ACC112 (cell line): ENCODE results near the gene GORASP2.

Experiments
- H2AFZ ChIP-seq: fragments of 200-600 bp; sonication (generic); one replicate; pipeline ENCODE4 v1.6.0; 2017; ENCODE audit warnings: antibody characterized with exemption, low read length; ENCODE audit not compliant: unreplicated experiment
- H3K27ac ChIP-seq: fragments of 200-600 bp; sonication (generic); 2 replicates; pipeline ENCODE4 v1.5.1; 2014; ENCODE audit warnings: low read depth, mild to moderate bottlenecking, antibody characterized with exemption, low read length, moderate library complexity
- H3K27me3 ChIP-seq: fragments of 200-600 bp; sonication (generic); 2 replicates; pipeline ENCODE4 v1.6.1; 2014; ENCODE audit warnings: mild to moderate bottlenecking, antibody characterized with exemption, low read length, moderate library complexity, mixed read lengths; ENCODE audit not compliant: insufficient read depth
- H3K36me3 ChIP-seq: fragments of 200-600 bp; sonication (generic); 2 replicates; pipeline ENCODE4 v1.6.1; 2016; ENCODE audit warnings: mild to moderate bottlenecking, antibody characterized with exemption, low read length, moderate library complexity, mixed read lengths; ENCODE audit not compliant: insufficient read depth
- H3K4me1 ChIP-seq: fragments of 200-600 bp; sonication (generic); one replicate; pipeline ENCODE4 v1.6.1; 2016; ENCODE audit warnings: low read length, mixed read lengths; ENCODE audit not compliant: insufficient read depth, unreplicated experiment, control insufficient read depth
- H3K4me3 ChIP-seq: fragments of 200-600 bp; sonication (generic); 2 replicates; pipeline ENCODE4 v1.5.1; 2014; ENCODE audit warnings: mild to moderate bottlenecking, low read depth, low read length
- H3K79me2 ChIP-seq: fragments of 200-600 bp; sonication (generic); one replicate; pipeline ENCODE4 v1.6.0; 2016; ENCODE audit warnings: low read length; ENCODE audit not compliant: control insufficient read depth, unreplicated experiment, insufficient read depth

The GORASP2 gene

DNA sequence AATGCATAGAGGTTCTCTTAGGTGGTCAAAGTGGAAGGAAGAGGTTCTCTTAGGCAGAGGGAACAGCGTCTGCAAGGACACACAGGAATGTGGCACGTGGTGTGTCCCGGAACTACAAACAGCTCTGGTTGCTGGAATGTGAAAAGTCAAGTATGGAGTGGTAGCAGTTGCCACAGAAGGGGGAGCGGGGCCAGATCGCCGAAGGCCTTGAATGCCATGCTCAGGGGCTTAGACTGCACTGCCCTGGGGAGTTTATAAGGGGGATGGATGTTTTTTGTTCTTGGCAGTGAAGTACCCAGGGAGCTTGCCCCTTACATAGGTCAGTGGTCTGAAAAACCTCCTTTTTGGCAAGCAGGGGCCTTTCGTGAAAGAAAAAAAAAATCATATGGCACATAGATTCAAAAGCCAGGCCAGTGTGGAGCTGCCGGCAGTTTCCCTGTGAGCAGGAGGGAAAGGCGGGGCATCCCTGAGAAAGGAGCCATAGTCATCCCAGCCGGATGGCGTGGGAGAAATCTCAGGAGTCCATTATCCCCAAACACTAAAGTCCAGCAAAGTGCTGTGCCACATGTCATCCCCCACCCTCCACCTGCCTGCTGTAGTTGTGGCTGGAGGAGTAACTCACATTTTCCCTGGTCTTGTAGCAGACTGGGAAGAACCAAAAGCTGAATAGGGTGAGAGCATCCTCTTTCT, 45.4 kb downstream of the GORASP2 start:
- Histone ChIP-seq H3K4me1 (no peaks in the 10 kb centered on the region), H3K36me3 (no peaks in the 10 kb centered on the region), H2AFZ (peak overlapping the region; percentile 98), H3K27me3 (no peaks in the 10 kb centered on the region), H3K79me2 (no peaks in the 10 kb centered on the region), H3K27ac (no peak overlapping the region), H3K4me3 (peak overlapping the region; percentile 95)

DNA sequence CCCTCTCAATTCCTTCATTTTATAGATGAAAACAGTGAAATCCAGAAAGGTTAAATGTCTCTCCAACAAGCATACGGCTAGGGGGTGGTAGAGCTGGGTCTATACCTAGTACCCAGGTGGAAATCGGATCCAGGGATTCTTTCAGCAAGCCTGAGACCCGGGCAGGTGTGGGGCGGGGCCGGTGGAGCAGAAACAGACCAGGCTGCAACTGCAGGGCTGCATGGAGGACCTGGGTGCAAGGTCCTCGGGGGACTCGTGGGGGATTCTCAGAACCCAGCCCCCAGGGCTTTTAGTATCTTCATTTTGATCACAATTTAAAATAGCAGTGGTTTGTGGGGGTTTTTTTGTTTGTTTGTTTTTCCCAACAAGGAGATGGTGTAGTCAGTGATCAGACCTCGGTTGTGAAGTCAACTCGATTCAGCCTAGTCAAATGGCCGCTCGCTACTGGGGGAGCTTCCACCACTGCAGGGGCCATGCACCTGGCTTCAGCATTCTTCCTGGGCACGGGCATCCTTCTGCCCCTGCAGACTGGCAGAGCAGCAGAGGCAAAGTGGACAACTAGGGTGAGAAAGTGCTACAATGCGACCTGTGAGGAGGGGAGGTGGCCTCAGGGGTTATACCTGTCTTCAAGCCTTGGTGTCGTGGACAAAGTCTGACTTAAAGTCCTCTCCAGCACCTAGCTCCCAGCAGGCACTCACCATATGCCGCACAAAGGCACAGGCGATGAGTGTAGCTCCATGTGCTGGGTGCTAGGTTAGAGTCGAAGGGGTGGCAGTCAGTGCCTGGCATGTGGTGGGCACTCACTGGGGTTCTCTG, 46.3 kb downstream of the GORASP2 start:
- no peak overlapping the region for H2AFZ ChIP-seq
- H3K36me3 ChIP-seq, result no peaks in the 10 kb centered on the region
- H3K27me3 ChIP-seq, result no peaks in the 10 kb centered on the region
- no peaks in the 10 kb centered on the region for H3K79me2 ChIP-seq
- no peak overlapping the region for H3K4me3 ChIP-seq
- H3K27ac ChIP-seq, result no peak overlapping the region
- no peaks in the 10 kb centered on the region for H3K4me1 ChIP-seq

DNA sequence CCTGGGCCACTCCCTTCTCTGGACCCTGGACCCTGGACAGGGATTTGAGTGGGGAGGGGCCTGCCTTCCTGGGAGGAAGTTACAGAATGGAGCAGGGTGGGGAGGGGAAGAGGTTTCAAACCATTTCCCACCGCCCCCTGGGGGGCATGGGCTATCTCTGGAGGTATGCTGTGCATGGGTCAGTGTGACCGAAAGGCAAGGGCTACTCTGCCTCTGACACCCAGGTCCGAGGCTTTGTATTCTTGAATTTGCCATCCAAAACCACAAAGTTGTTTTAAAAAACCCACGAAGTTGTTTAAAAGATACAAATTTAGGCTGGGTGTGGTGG, 46.9 kb downstream of the GORASP2 start:
- H3K27ac ChIP-seq, result no peak overlapping the region
- H3K79me2 ChIP-seq, result no peaks in the 10 kb centered on the region

DNA sequence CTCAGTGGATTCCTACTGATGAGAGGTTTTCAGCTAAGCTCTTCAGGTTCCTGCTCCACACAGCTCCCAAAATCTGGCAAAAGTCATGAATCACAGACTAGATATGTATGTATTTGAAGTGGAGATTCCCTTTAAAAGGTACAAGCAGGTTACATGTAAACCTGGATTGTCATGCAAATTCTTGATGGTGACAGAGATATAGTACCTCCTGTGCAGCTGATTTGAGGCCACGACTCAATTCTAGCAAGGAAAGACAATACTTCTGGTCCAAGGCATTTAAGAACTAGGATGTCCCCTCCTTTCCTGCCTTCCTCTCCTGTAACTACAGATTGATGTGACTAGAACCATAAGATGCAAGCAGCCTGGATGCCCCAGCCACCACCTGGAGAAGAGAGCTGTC, 55.0 kb downstream of the GORASP2 start:
- H3K27me3 ChIP-seq, result no peaks in the 10 kb centered on the region
- no peaks in the 10 kb centered on the region for H3K4me1 ChIP-seq
- H3K27ac ChIP-seq, result no peak overlapping the region
- H3K4me3 ChIP-seq, result no peak overlapping the region
- H2AFZ ChIP-seq, result no peak overlapping the region
- H3K79me2 ChIP-seq, result no peaks in the 10 kb centered on the region
- H3K36me3 ChIP-seq, result no peaks in the 10 kb centered on the region

More for the DNA sequence above, 46.9 kb downstream of the GORASP2 start:
- Histone ChIP-seq H3K4me3 (no peak overlapping the region), H3K36me3 (no peaks in the 10 kb centered on the region), H3K27me3 (no peaks in the 10 kb centered on the region), H2AFZ (no peak overlapping the region), H3K4me1 (no peaks in the 10 kb centered on the region)

DNA sequence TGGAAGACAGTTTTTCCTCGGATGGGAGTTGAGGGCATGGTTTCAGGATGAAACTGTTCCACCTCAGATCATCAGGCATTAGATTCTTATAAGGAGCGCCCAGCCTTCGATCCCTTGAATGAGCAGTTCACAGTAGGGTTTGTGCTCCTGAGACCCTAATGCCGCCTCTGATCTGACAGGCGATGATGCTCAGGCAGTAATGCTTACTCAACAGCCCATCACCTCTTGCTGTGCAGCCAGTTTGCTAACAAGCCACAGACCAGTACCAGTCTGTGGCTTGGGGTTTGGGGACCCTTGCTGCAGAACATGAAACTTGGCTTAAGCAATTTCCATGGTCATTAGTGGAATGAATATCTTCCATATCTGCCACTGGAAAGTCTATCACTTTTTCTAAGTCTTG, 56.4 kb downstream of the GORASP2 start:
- Histone ChIP-seq H2AFZ (no peak overlapping the region), H3K27me3 (no peaks in the 10 kb centered on the region), H3K4me1 (no peaks in the 10 kb centered on the region), H3K36me3 (no peaks in the 10 kb centered on the region), H3K27ac (no peak overlapping the region), H3K79me2 (no peaks in the 10 kb centered on the region), H3K4me3 (no peak overlapping the region)

DNA sequence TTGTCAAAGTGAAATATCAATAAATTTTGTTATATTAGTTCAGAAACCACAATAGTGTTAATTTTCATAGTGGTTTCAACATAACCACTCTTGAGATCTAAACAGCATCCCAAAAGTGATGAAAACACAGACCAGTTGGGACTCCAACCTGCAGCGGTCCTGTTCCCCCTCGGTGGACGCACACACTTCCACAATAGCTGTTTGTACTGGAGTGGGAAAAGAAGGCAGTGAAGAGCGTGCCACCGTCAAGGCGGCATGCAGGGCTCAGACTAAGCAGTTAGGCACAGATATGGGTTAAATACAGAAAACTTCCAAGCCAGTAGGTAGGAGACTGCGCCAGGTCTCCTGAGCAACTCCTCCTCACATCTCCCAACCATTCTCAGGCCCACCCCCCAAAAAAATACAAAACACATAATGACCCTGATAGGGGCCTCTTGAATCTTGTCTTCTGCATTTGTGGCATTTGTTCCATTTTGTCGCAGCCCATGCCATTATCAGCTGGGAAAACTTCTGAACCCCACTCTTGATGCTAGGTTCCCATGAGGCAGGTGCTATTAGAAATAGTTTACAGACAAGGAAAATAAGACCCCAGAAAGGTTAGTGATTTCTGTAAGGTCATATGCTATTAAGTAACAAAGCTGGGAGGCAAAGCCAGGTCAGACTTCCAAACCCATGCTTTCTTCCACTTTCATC, 57.7 kb downstream of the GORASP2 start:
- no peaks in the 10 kb centered on the region for H3K36me3 ChIP-seq
- no peaks in the 10 kb centered on the region for H3K79me2 ChIP-seq
- H3K4me3 ChIP-seq, result no peak overlapping the region
- no peaks in the 10 kb centered on the region for H3K27me3 ChIP-seq
- H2AFZ ChIP-seq, result no peak overlapping the region
- H3K4me1 ChIP-seq, result no peaks in the 10 kb centered on the region
- H3K27ac ChIP-seq, result no peak overlapping the region

DNA sequence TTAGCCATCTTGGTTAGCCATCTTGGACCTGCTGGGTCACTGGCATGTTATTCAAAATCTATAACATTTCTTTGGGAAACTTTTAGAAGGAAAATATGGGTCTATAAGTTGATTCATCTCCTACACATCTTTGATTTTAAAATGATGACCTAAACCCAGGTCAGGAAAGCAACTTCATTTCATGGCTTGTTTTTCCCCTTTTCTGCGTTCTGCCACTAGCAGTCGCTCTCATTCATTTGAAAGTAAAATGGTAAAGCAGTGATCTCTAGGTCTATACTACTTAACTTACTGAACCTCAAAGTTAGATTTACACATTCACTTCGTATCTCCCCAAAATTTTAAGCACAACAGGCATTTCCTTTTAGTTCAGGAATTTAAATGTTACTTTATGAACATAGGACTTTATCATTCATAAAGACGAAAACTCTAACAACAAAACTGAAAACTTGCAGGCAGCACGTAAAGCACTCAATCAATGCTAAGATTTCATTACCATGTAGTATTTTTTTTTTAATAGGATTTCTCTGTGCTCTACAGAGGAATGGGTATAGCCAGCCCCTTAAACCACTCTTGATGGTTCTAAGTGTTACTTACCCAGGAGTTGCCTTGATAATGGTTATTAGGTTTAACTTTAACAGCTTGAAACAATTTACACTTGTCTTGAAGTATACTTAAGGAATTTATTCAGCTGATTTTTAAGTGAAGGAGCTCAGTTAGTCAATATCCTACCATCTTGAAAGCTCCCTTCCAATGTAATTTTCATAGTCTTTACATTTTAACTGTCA, 62.5 kb downstream of the GORASP2 start:
- no peak overlapping the region for H3K27ac ChIP-seq
- no peaks in the 10 kb centered on the region for H3K4me1 ChIP-seq
- H3K79me2 ChIP-seq, result no peaks in the 10 kb centered on the region
- no peak overlapping the region for H2AFZ ChIP-seq
- no peak overlapping the region for H3K4me3 ChIP-seq
- peaks cover 16% of the 10 kb centered on the region for H3K36me3 ChIP-seq
- H3K27me3 ChIP-seq, result no peaks in the 10 kb centered on the region

DNA sequence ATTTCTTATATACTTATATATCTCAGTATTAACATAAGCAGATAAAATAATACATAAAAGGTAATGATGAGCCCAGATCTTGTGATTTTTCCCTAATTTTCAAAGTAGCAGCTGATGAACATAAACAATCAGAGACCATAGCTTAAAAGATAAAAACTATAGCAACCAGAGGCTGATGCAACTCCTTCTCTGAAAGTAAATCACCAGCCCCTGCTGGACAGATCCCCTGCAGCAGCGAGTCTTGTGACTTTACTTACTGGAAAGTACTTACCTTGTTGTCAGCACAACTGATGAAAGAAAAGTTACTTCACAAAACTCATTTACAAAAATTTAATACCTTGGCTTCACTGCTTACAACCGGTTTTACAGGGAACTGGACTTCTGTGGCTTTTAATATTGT, 67.3 kb downstream of the GORASP2 start:
- H3K36me3 ChIP-seq, result peaks cover 16% of the 10 kb centered on the region

DNA sequence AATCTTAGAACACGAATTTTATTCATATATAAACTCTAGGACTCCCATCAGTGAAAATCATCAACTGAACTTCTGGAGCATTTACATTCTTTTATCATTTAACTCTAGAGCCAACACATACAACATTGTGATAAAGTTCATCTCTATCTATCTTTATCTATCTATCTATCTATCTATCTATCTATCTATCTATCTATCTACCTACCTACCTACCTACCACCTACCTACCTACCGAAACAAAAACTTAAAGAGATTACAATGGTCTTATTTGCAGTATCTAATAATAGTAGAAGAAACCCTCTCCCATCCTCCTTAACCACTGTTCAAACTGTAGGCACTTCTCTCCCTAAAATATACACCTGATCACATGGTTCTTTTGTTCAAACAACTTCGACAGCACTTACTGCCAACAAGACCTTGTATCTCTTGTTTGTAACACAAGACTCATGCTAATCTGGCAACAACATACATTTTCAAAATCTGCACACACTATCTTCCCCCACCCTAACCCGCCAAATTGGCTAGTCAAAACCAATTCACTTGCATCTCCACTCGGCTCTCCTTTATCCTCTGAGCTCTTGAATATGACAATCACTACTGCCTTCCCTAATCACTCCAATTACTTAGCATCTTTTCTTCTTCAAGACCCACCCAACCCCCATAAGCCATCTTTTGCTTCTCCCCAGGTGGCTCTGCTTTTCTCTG, 69.0 kb downstream of the GORASP2 start:
- no peaks in the 10 kb centered on the region for H3K27me3 ChIP-seq
- no peak overlapping the region for H2AFZ ChIP-seq
- no peak overlapping the region for H3K27ac ChIP-seq
- H3K4me3 ChIP-seq, result no peak overlapping the region
- H3K79me2 ChIP-seq, result no peaks in the 10 kb centered on the region
- H3K36me3 ChIP-seq, result peaks cover 13% of the 10 kb centered on the region
- H3K4me1 ChIP-seq, result no peaks in the 10 kb centered on the region

More for the DNA sequence above, 67.3 kb downstream of the GORASP2 start:
- Histone ChIP-seq H3K27me3 (no peaks in the 10 kb centered on the region), H3K4me3 (no peak overlapping the region), H3K27ac (no peak overlapping the region), H2AFZ (no peak overlapping the region), H3K4me1 (no peaks in the 10 kb centered on the region), H3K79me2 (no peaks in the 10 kb centered on the region)

DNA sequence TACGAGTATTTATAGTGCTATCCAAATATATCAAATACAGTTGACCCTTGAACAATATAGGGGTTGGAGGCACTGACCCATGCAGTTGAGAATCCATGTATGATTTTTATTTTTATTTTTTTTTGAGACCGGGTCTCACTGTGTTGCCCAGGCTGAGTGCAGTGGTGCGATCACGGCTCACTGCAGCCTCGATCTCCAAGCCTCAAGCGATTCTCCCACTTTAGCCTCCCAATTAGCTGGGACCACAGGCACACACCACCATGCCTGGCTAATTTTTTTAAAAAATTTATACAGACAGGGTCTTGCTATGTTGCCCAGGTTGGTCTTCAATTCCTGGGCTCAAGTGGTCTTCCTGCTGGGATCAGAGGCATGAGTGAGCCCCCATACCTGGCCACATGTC, 70.6 kb downstream of the GORASP2 start:
- H3K79me2 ChIP-seq, result no peaks in the 10 kb centered on the region
- H2AFZ ChIP-seq, result no peak overlapping the region
- H3K36me3 ChIP-seq, result peaks cover 12% of the 10 kb centered on the region
- H3K4me3 ChIP-seq, result no peak overlapping the region
- H3K4me1 ChIP-seq, result no peaks in the 10 kb centered on the region
- no peak overlapping the region for H3K27ac ChIP-seq
- no peaks in the 10 kb centered on the region for H3K27me3 ChIP-seq
